Endothelial cell of umbilical vein (primary cell): ENCODE data around the gene PPHLN1. TPM values are rescaled to one million over a fixed set of nuclear protein-coding genes. Genes with fewer than 3 reads are reported as not detected.
A peak's percentile ranks its signal among the peaks of the same experiment; 100 is the strongest.

Experiments
- BruUV-seq: library from RNA; stranded (reverse); fragments of 400-500 nt; replicated peaks from 2 replicates; lab custom pipeline; 2021; lab: Mats Ljungman, UMichigan
- CTCF ChIA-PET: fragments of 300-600, 350-600 bp; sonication (Branson Sonifier 250); formaldehyde crosslinking; loops from one replicate; lab custom pipeline; 2021; ENCODE audit warnings: antibody characterized with exemption, inconsistent platforms; lab: Charles Lee
- POLR2A ChIA-PET: fragments of 300-600, 350-600 bp; sonication (Branson Sonifier 250); formaldehyde crosslinking; loops from one replicate; lab custom pipeline; 2021; ENCODE audit warnings: antibody characterized with exemption, inconsistent platforms; lab: Charles Lee
- DNase-seq: peaks from one replicate; pipeline ENCODE4 v3.0.0-alpha.2; 2011; ENCODE audit warnings: low read depth, low spot score
- FAIRE-seq: peaks from 2 replicates; lab custom pipeline; 2011; peaks lifted over from hg19 to GRCh38; lab: Jason Lieb, UNC
- H2AFZ ChIP-seq: 2 replicates; pipeline ENCODE4 v1.6.0; 2012; ENCODE audit warnings: low read depth, low read length, control low read depth, inconsistent platforms
- H3K27ac ChIP-seq: 2 replicates; pipeline ENCODE4 v1.5.1; 2011; ENCODE audit warnings: low read depth, mild to moderate bottlenecking, control low read depth, low read length, moderate library complexity; ENCODE audit not compliant: insufficient read depth
- H3K27me3 ChIP-seq, 2 experiments: 2 replicates each; pipeline versions ENCODE4 v1.6.0 to v1.6.1; 2011; ENCODE audit warnings: low read length in 2 of 2, mixed read lengths in 1 of 2; ENCODE audit not compliant: control insufficient read depth in 2 of 2, insufficient read depth in 2 of 2
- H3K36me3 ChIP-seq, 2 experiments: 2 replicates in 1 of 2; 3 replicates in 1 of 2; pipeline ENCODE4 v1.5.1; 2011; ENCODE audit warnings: low read length in 2 of 2, mild to moderate bottlenecking in 1 of 2, moderate library complexity in 1 of 2; ENCODE audit not compliant: control insufficient read depth in 2 of 2, insufficient read depth in 2 of 2; ENCODE audit errors: extremely low read depth in 1 of 2
- H3K4me1 ChIP-seq: 3 replicates; pipeline ENCODE4 v1.5.1; 2011; ENCODE audit warnings: mild to moderate bottlenecking, low read length; ENCODE audit not compliant: control insufficient read depth, insufficient read depth; ENCODE audit errors: extremely low read depth
- H3K4me2 ChIP-seq: 2 replicates; pipeline ENCODE4 v1.6.1; 2011; ENCODE audit warnings: low read length, control low read depth, mixed read lengths; ENCODE audit not compliant: insufficient read depth
- H3K4me3 ChIP-seq, 3 experiments: fragments of 200-600 bp in 1 of 3; sonication (generic), shearing (Covaris generic) in 1 of 3; replicated peaks in 1 of 3; 2 replicates each; pipeline ENCODE4 v1.5.1; 2011 to 2016; ENCODE audit warnings: control low read depth in 3 of 3, low read length in 3 of 3, mild to moderate bottlenecking in 2 of 3, inconsistent platforms in 1 of 3, low read depth in 1 of 3, moderate library complexity in 1 of 3; ENCODE audit not compliant: insufficient read depth in 1 of 3
- H3K79me2 ChIP-seq: 2 replicates; pipeline ENCODE4 v1.6.0; 2012; ENCODE audit warnings: low read length, inconsistent platforms; ENCODE audit not compliant: control insufficient read depth, insufficient read depth
- H3K9ac ChIP-seq: replicated peaks from 2 replicates; pipeline ENCODE3; 2011; ENCODE audit warnings: low read length, control low read depth; ENCODE audit not compliant: insufficient read depth; ENCODE audit errors: extremely low read depth
- H3K9me1 ChIP-seq: replicated peaks from 3 replicates; pipeline ENCODE4 v1.6.0; 2011; ENCODE audit warnings: mild to moderate bottlenecking, low read length; ENCODE audit not compliant: control insufficient read depth, insufficient read depth; ENCODE audit errors: extremely low read depth
- H3K9me3 ChIP-seq: replicated peaks from 2 replicates; pipeline ENCODE4 v1.5.1; 2012; ENCODE audit warnings: low read length, inconsistent platforms; ENCODE audit not compliant: control insufficient read depth, insufficient read depth
- H4K20me1 ChIP-seq: replicated peaks from 2 replicates; pipeline ENCODE3; 2011; ENCODE audit warnings: mild to moderate bottlenecking, low read length; ENCODE audit not compliant: control insufficient read depth, insufficient read depth; ENCODE audit errors: extremely low read depth
- EZH2 ChIP-seq: IDR thresholded peaks from 2 replicates; pipeline ENCODE4 v1.6.1; 2012; ENCODE audit warnings: borderline replicate concordance, low read depth, mild to moderate bottlenecking, moderate library complexity, low read length, inconsistent platforms; ENCODE audit not compliant: severe bottlenecking
- FOS ChIP-seq: IDR thresholded peaks from 2 replicates; pipeline ENCODE4 v1.6.1; 2011; ENCODE audit warnings: mild to moderate bottlenecking, low read length, moderate library complexity, borderline replicate concordance; ENCODE audit not compliant: insufficient read depth
- GATA2 ChIP-seq: IDR thresholded peaks from 2 replicates; pipeline ENCODE4 v1.7.0; 2011; ENCODE audit warnings: low read depth, mild to moderate bottlenecking, moderate library complexity, mixed read lengths, low read length; ENCODE audit not compliant: insufficient read length, insufficient read depth
- JUN ChIP-seq: IDR thresholded peaks from 2 replicates; pipeline ENCODE4 v1.6.1; 2011; ENCODE audit warnings: borderline replicate concordance, low read depth; ENCODE audit not compliant: insufficient read length, insufficient read depth
- MAX ChIP-seq: IDR thresholded peaks from 2 replicates; pipeline ENCODE4 v1.6.1; 2011; ENCODE audit not compliant: insufficient read depth, insufficient read length
- MYC ChIP-seq: IDR thresholded peaks from one replicate; pipeline ENCODE4 v1.6.1; 2011; ENCODE audit warnings: mild to moderate bottlenecking, low read depth, low read length
- POLR2A ChIP-seq: IDR thresholded peaks from 2 replicates; pipeline ENCODE4 v1.6.1; 2012; ENCODE audit warnings: low read depth, mild to moderate bottlenecking, control low read depth, low read length
- POLR2AphosphoS5 ChIP-seq: IDR thresholded peaks from 2 replicates; pipeline ENCODE4 v1.6.1; 2012; ENCODE audit warnings: low read depth, mild to moderate bottlenecking, control low read depth, low read length, moderate library complexity; ENCODE audit not compliant: insufficient read depth
- dilution Hi-C: fragments of 300-500 bp; cut with MboI; formaldehyde crosslinking; loops from one replicate; pipeline ENCODE4 v1.15.0; 2019; ENCODE audit warnings: low sequenced_read_pairs; ENCODE audit not compliant: extremely low pct_ligation_motif_present
- intact Hi-C: fragments of 100-400 bp; cut with micrococcal nuclease; formaldehyde crosslinking; loops from one replicate; pipeline ENCODE4 v1.10.0; 2022
- polyA plus RNA-seq, 4 experiments: library from polyadenylated mRNA; depleted of rRNA in 3 of 4; stranded (reverse) in 3 of 4; unstranded in 1 of 4; fragments of >200 nt; gene quantifications; 2 replicates each; pipeline versions ENCODE4 v1.2.1 to v1.2.3, GENCODE V29; 2011 to 2012; ENCODE audit warnings: missing spikeins in 1 of 4
- total RNA-seq: library from RNA; stranded (reverse); gene quantifications from 2 replicates; pipeline ENCODE4 v1.2.3, GENCODE V29; 2021
- TF ChIP-seq, protein P1 (sequence below), 2 donors: IDR thresholded peaks; 1 replicate in 1 of 2; 2 replicates in 1 of 2; pipeline ENCODE4 v1.5.1; 2011; ENCODE audit warnings: low read length in 2 of 2, mild to moderate bottlenecking in 2 of 2, moderate library complexity in 2 of 2, control low read depth in 1 of 2, inconsistent platforms in 1 of 2, low read depth in 1 of 2; ENCODE audit not compliant: insufficient read depth in 1 of 2; ENCODE audit errors: extremely low read depth in 1 of 2

PPHLN1 gene
- total and polyA plus RNA-seq, 2 donors (not counting 3 experiments of a cell fraction or from before 2014, with no cell fraction given): 23.4 to 62.2 TPM

DNA sequence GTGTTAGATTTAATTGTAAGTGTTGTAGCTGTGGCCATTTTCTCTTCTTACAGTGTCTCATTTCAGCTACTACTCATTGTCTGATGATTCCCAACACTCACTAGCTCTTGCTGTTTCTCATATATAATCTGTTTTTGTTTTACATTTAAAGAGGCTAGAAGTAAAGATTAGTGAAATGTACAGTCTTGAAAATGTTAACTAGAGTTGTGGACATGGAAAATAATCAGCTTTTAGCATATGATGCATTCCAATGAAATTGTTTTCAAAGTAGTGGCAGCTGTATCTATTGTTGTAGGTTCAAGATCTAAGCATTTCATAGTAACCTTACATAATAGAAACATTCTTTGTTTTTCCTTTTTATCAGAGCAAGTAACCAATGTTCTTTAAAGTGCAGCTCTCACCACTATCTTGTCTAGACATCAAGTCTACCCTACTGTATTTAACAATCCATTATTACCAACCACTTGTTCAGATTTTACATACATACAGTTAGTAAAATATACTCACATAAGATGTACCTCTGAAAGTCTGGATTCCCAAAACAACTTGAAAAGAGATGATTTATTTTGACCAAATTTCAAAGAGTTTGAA, 76.9 kb downstream of the PPHLN1 start:
- peak; percentile 80 for DNase-seq
- dilution Hi-C loops: no loop called here
- Histone ChIP-seq H3K9me3 (no peaks in the 10 kb centered on the region), H3K4me1 (no peaks in the 10 kb centered on the region), H4K20me1 (no peaks in the 10 kb centered on the region), H3K27ac (peak overlapping the region; percentile 23), H2AFZ (no peak overlapping the region), H3K79me2 (no peaks in the 10 kb centered on the region), H3K9me1 (no peaks in the 10 kb centered on the region), H3K36me3 (peaks cover 3 to 5% of the 10 kb centered on the region in 2 experiments), H3K27me3 (no peaks in the 10 kb centered on the region), H3K4me2 (no peak overlapping the region), H3K9ac (no peak overlapping the region), H3K4me3 (no peak overlapping the region)
- ChIA-PET CTCF (interaction anchor here (0.8 to 1.6 kb wide), 6 partner anchors 9 to 34 kb away, joined by 3 to 6 read pairs (median 3); no protein-coding TSS in a partner anchor), POLR2A (interaction anchor here (0.6 kb wide), 1 partner anchor 381 kb away, joined by 6 read pairs; no protein-coding TSS in a partner anchor)
- no peak for TF ChIP-seq GATA2
- TF ChIP-seq, protein P1, sequence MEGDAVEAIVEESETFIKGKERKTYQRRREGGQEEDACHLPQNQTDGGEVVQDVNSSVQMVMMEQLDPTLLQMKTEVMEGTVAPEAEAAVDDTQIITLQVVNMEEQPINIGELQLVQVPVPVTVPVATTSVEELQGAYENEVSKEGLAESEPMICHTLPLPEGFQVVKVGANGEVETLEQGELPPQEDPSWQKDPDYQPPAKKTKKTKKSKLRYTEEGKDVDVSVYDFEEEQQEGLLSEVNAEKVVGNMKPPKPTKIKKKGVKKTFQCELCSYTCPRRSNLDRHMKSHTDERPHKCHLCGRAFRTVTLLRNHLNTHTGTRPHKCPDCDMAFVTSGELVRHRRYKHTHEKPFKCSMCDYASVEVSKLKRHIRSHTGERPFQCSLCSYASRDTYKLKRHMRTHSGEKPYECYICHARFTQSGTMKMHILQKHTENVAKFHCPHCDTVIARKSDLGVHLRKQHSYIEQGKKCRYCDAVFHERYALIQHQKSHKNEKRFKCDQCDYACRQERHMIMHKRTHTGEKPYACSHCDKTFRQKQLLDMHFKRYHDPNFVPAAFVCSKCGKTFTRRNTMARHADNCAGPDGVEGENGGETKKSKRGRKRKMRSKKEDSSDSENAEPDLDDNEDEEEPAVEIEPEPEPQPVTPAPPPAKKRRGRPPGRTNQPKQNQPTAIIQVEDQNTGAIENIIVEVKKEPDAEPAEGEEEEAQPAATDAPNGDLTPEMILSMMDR (IDR thresholded peaks at IDR 0.05; ENCODE audit: extremely low read depth in 1 of 2, insufficient read depth in 1 of 2, low read depth in 1 of 2, low read length in 2 of 2): no peak
- TF ChIP-seq FOS: no peak
- no peak for TF ChIP-seq MYC
- TF ChIP-seq EZH2: no peak
- no peak for TF ChIP-seq JUN
- TF ChIP-seq POLR2A: no peak
- TF ChIP-seq MAX: no peak
- no peak for TF ChIP-seq POLR2AphosphoS5
- BruUV-seq: no TSS peak
- FAIRE-seq: no peak
- intact Hi-C loops: no loop called here
